HepG2 (cell line): ENCODE data around the gene KRTAP10-8. TPM values are rescaled to one million over a fixed set of nuclear protein-coding genes. Genes with fewer than 3 reads are reported as not detected.

Source experiments
- ATAC-seq: fragments of 200-7000 bp; cut with Tn5 transposase; 3 replicates; pipeline ENCODE4 v1.9.1; 2020; ENCODE audit warnings: mild to moderate bottlenecking, moderate library complexity
- BruUV-seq: library from RNA; stranded (reverse); fragments of 400-500 nt; replicated peaks from 2 replicates; lab custom pipeline; 2021; lab: Mats Ljungman, UMichigan
- CTCF ChIA-PET: fragments of 300-600 bp; formaldehyde crosslinking; extraction: SDS; loops from one replicate; lab custom pipeline; 2021; ENCODE audit warnings: low total read pairs, inconsistent platforms, low intra/inter-chr PET ratio; lab: Yijun Ruan, JAX
- POLR2A ChIA-PET: fragments of 350-600 bp; sonication (Branson Sonifier 250); formaldehyde crosslinking; loops from one replicate; lab custom pipeline; 2020; ENCODE audit warnings: antibody characterized with exemption, inconsistent platforms; lab: Yijun Ruan, JAX
- DNase-seq: peaks from one replicate; pipeline ENCODE4 v3.0.0-alpha.2; 2015; ENCODE audit warnings: low spot score
- FAIRE-seq: peaks from 3 replicates; lab custom pipeline; 2011; peaks lifted over from hg19 to GRCh38; lab: Jason Lieb, UNC
- H2AFZ ChIP-seq: one replicate; pipeline ENCODE4 v1.6.1; 2011; ENCODE audit warnings: low read length, inconsistent platforms
- H3K27ac ChIP-seq: fragments of 300-600 bp; 3 replicates; pipeline ENCODE4 v1.8.0; 2011; ENCODE audit warnings: mixed run types, mild to moderate bottlenecking, mixed read lengths, low read length, inconsistent platforms; ENCODE audit not compliant: insufficient read depth; ENCODE audit errors: extremely low read length
- H3K27me3 ChIP-seq, 2 experiments: fragments of 200-600 bp in 1 of 2; 2 replicates in 1 of 2; 3 replicates in 1 of 2; pipeline versions ENCODE4 v1.6.0 to v1.8.0; 2011; ENCODE audit warnings: low read length in 2 of 2, mild to moderate bottlenecking in 2 of 2, moderate library complexity in 2 of 2, inconsistent platforms in 1 of 2; ENCODE audit not compliant: insufficient read depth in 2 of 2, control insufficient read depth in 1 of 2
- H3K36me3 ChIP-seq, 2 experiments: fragments of 200-600 bp in 1 of 2; replicated peaks in 1 of 2; 2 replicates in 1 of 2; 3 replicates in 1 of 2; pipeline versions ENCODE4 v1.5.1 to v1.8.0; 2011; ENCODE audit warnings: low read length in 2 of 2, inconsistent platforms in 1 of 2; ENCODE audit not compliant: insufficient read depth in 2 of 2, control insufficient read depth in 1 of 2
- H3K4me1 ChIP-seq: 2 replicates; pipeline ENCODE4 v1.5.1; 2012; ENCODE audit warnings: low read length, inconsistent platforms; ENCODE audit not compliant: insufficient read depth
- H3K4me2 ChIP-seq: 2 replicates; pipeline ENCODE4 v1.6.0; 2011; ENCODE audit warnings: low read depth, low read length, inconsistent platforms
- H3K4me3 ChIP-seq, 3 experiments: fragments of 200-600 bp in 1 of 3; sonication (generic), shearing (Covaris generic) in 1 of 3; replicated peaks in 1 of 3; 2 replicates each; pipeline ENCODE4 v1.5.1; 2011 to 2016; ENCODE audit warnings: low read length in 3 of 3, inconsistent platforms in 2 of 3, low read depth in 2 of 3, mild to moderate bottlenecking in 2 of 3, control low read depth in 1 of 3, mixed read lengths in 1 of 3; ENCODE audit not compliant: insufficient read depth in 1 of 3
- H3K79me2 ChIP-seq: one replicate; pipeline ENCODE4 v1.6.1; 2011; ENCODE audit warnings: low read length, inconsistent platforms; ENCODE audit not compliant: insufficient read depth
- H3K9ac ChIP-seq: 2 replicates; pipeline ENCODE4 v1.6.0; 2011; ENCODE audit warnings: mild to moderate bottlenecking, low read depth, low read length, inconsistent platforms; ENCODE audit not compliant: insufficient read depth
- H3K9me3 ChIP-seq: 2 replicates; pipeline ENCODE4 v1.5.1; 2012; ENCODE audit warnings: mild to moderate bottlenecking, low read length
- H4K20me1 ChIP-seq: 2 replicates; pipeline ENCODE4 v1.6.0; 2011; ENCODE audit warnings: inconsistent platforms, mild to moderate bottlenecking, low read length, moderate library complexity; ENCODE audit not compliant: insufficient read depth
- ATAD3A ChIP-seq: sonication (generic); formaldehyde crosslinking; IDR thresholded peaks from 2 replicates; pipeline ENCODE4 v1.4.0; 2020; ENCODE audit warnings: missing genetic modification reagents
- CHD2 ChIP-seq: IDR thresholded peaks from 2 replicates; pipeline ENCODE4 v1.6.1; 2011; ENCODE audit warnings: low read depth, low read length, improper control_type of control experiment
- EHMT2 ChIP-seq: fragments of 200-600 bp; sonication (generic); IDR thresholded peaks from 2 replicates; pipeline ENCODE4 v1.7.0; 2017; ENCODE audit warnings: antibody characterized with exemption, low read depth, low read length, borderline replicate concordance
- GTF2F1 ChIP-seq: fragments of 150-350 bp; IDR thresholded peaks from 2 replicates; pipeline ENCODE4 v1.6.1; 2014; ENCODE audit warnings: low read length
- IKZF5 ChIP-seq: IDR thresholded peaks from 2 replicates; pipeline ENCODE4 v1.6.1; 2018; ENCODE audit warnings: missing genetic modification reagents, mild to moderate bottlenecking, missing compliant biosample characterization
- MBNL3 ChIP-seq: fragments of 250-450 bp; sonication (Bioruptor Pico); conservative IDR thresholded peaks from 2 replicates; pipeline ENCODE4 v1.8.0; 2022; ENCODE audit warnings: mild to moderate bottlenecking, inconsistent platforms
- NFYC ChIP-seq: IDR thresholded peaks from 2 replicates; pipeline ENCODE4 v1.6.1; 2016; ENCODE audit warnings: missing genetic modification reagents, missing compliant biosample characterization
- SETDB1 ChIP-seq: sonication (generic); formaldehyde crosslinking; IDR thresholded peaks from 2 replicates; pipeline ENCODE4 v1.5.1; 2020; ENCODE audit warnings: missing genetic modification reagents, mild to moderate bottlenecking, borderline replicate concordance
- SIN3A ChIP-seq: IDR thresholded peaks from 2 replicates; pipeline ENCODE4 v1.6.1; 2011; ENCODE audit warnings: low read depth, mild to moderate bottlenecking, control low read depth, low read length, borderline replicate concordance
- SNAI1 ChIP-seq: sonication (generic); formaldehyde crosslinking; IDR thresholded peaks from 2 replicates; pipeline ENCODE4 v1.5.0; 2020; ENCODE audit warnings: mild to moderate bottlenecking, missing genetic modification reagents, borderline replicate concordance
- SRY ChIP-seq: sonication (generic); formaldehyde crosslinking; IDR thresholded peaks from 2 replicates; pipeline ENCODE4 v1.8.0; 2022; ENCODE audit warnings: mild to moderate bottlenecking, missing genetic modification reagents
- STAG1 ChIP-seq: sonication (generic); formaldehyde crosslinking; IDR thresholded peaks from 2 replicates; pipeline ENCODE4 v1.4.0; 2020; ENCODE audit warnings: missing genetic modification reagents
- STAT5B ChIP-seq: sonication (generic); formaldehyde crosslinking; IDR thresholded peaks from 2 replicates; pipeline ENCODE4 v1.4.0; 2020; ENCODE audit warnings: missing genetic modification reagents
- TBP ChIP-seq: sonication (generic); formaldehyde crosslinking; IDR thresholded peaks from 2 replicates; pipeline ENCODE4 v1.5.0; 2020; ENCODE audit warnings: missing genetic modification reagents
- TFAP4 ChIP-seq: sonication (generic); IDR thresholded peaks from 2 replicates; pipeline ENCODE4 v1.6.1; 2016; ENCODE audit warnings: low read depth, borderline replicate concordance
- TRIM22 ChIP-seq: fragments of 450-650 bp; IDR thresholded peaks from 2 replicates; pipeline ENCODE4 v1.6.1; 2017
- ZNF17 ChIP-seq: sonication (generic); formaldehyde crosslinking; IDR thresholded peaks from 2 replicates; pipeline ENCODE4 v1.5.0; 2020; ENCODE audit warnings: mild to moderate bottlenecking, missing genetic modification reagents
- ZNF430 ChIP-seq: sonication (generic); formaldehyde crosslinking; IDR thresholded peaks from 2 replicates; pipeline ENCODE4 v1.9.0; 2021; ENCODE audit warnings: mild to moderate bottlenecking, missing genetic modification reagents
- ZNF512B ChIP-seq: sonication (generic); formaldehyde crosslinking; IDR thresholded peaks from 2 replicates; pipeline ENCODE4 v1.5.1; 2020; ENCODE audit warnings: missing genetic modification reagents, mild to moderate bottlenecking, borderline replicate concordance
- ZNF550 ChIP-seq: sonication (generic); formaldehyde crosslinking; IDR thresholded peaks from 2 replicates; pipeline ENCODE4 v1.4.0; 2020; ENCODE audit warnings: mild to moderate bottlenecking, missing genetic modification reagents, borderline replicate concordance
- WGBS: methylation state at CpG from one replicate; pipeline ENCODE4 v1.1.6; 2017; ENCODE audit warnings: low lambda C conversion rate; 5-methylcytosine and 5-hydroxymethylcytosine counted together
- in situ Hi-C: cut with HindIII; loops from 2 replicates; pipeline ENCODE4 v1.10.0; 2017; ENCODE audit warnings: low pct_unique_long_range_greater_than_20kb; ENCODE audit not compliant: extremely low pct_ligation_motif_present
- intact Hi-C: fragments of 100-400 bp; cut with micrococcal nuclease; formaldehyde crosslinking; loops from one replicate; pipeline ENCODE4 v1.10.0; 2022; ENCODE audit not compliant: unreplicated experiment
- polyA plus RNA-seq, 8 experiments: library from polyadenylated mRNA; depleted of rRNA in 3 of 8; stranded (reverse) in 7 of 8; unstranded in 1 of 8; fragments of >200 nt; fragmentation: Illumina TruSeq in 4 of 8; extraction: Trizol in 4 of 8; gene quantifications; 2 replicates each; pipeline versions ENCODE4 v1.2.1 to v1.2.3, GENCODE V29; 2011 to 2016; ENCODE audit warnings: low read depth in 4 of 8, missing spikeins in 1 of 8, mixed read lengths in 1 of 8; ENCODE audit not compliant: insufficient read depth in 1 of 8
- total RNA-seq, 5 experiments: library from RNA; depleted of rRNA; stranded (reverse); fragments of >200 nt; fragmentation: Illumina TruSeq; extraction: Trizol; gene quantifications; 2 replicates each; pipeline ENCODE4 v1.2.3, GENCODE V29; 2016; ENCODE audit warnings: low read depth in 1 of 5

Gene KRTAP10-8
- total and polyA plus RNA-seq, 2 of the 13 experiments (the other 11 are each of a cell fraction or from before 2014, with no cell fraction given), result not detected

GRCh38 chr21:44649521-44650100 is 37.7 kb downstream of the KRTAP10-8 start:
- no peak for DNase-seq
- in situ Hi-C loops, result no loop called here
- H3K79me2 ChIP-seq, result no peaks in the 10 kb centered on the region
- CTCF ChIA-PET, result no interaction called here
- H3K9ac ChIP-seq, result no peak overlapping the region
- H4K20me1 ChIP-seq, result no peaks in the 10 kb centered on the region
- H3K4me3 ChIP-seq, result no peak overlapping the region
- BruUV-seq, result no TSS peak
- ATAC-seq, result no peak
- H3K4me1 ChIP-seq, result no peaks in the 10 kb centered on the region
- WGBS, result 68% methylated on average over 14 of the region's 18 CpGs
- peaks cover 9% of the 10 kb centered on the region for H3K9me3 ChIP-seq
- FAIRE-seq, result no peak
- intact Hi-C loops, result no loop called here
- no peak overlapping the region for H3K4me2 ChIP-seq
- H3K27me3 ChIP-seq, result peaks cover 5 to 40% of the 10 kb centered on the region in 2 experiments; a peak in 4 of 5 replicates
- no peaks in the 10 kb centered on the region for H3K36me3 ChIP-seq
- POLR2A ChIA-PET, result no interaction called here
- TF ChIP-seq SIN3A (no peak), SRY (no peak), MBNL3 (CRISPR knock-in tag) (no peak), ZNF17 (CRISPR knock-in tag) (no peak), IKZF5 (no peak), TRIM22 (no peak), SETDB1 (no peak), TFAP4 (no peak), CHD2 (no peak), TBP (CRISPR knock-in tag) (no peak), ATAD3A (CRISPR knock-in tag) (no peak), ZNF430 (CRISPR knock-in tag) (no peak), EHMT2 (no peak), STAT5B (no peak), ZNF512B (CRISPR knock-in tag) (no peak), STAG1 (no peak), SNAI1 (no peak), GTF2F1 (no peak), NFYC (no peak), ZNF550 (CRISPR knock-in tag) (no peak)
- H3K27ac ChIP-seq, result no peak overlapping the region
- no peak overlapping the region for H2AFZ ChIP-seq
